HepG2 (cell line): ENCODE measurements around the gene PRRT2. TPM values are rescaled to one million over a fixed set of nuclear protein-coding genes. Genes with fewer than 3 reads are reported as not detected.
A peak's percentile ranks its signal among the peaks of the same experiment; 100 is the strongest.

ENCODE experiments used
- ATAC-seq: fragments of 200-7000 bp; cut with Tn5 transposase; 3 replicates; pipeline ENCODE4 v1.9.1; 2020; ENCODE audit warnings: mild to moderate bottlenecking, moderate library complexity
- BruUV-seq: library from RNA; stranded (reverse); fragments of 400-500 nt; replicated peaks from 2 replicates; lab custom pipeline; 2021; lab: Mats Ljungman, UMichigan
- CTCF ChIA-PET: fragments of 300-600 bp; formaldehyde crosslinking; extraction: SDS; loops from one replicate; lab custom pipeline; 2021; ENCODE audit warnings: low total read pairs, inconsistent platforms, low intra/inter-chr PET ratio; lab: Yijun Ruan, JAX
- POLR2A ChIA-PET: fragments of 350-600 bp; sonication (Branson Sonifier 250); formaldehyde crosslinking; loops from one replicate; lab custom pipeline; 2020; ENCODE audit warnings: antibody characterized with exemption, inconsistent platforms; lab: Yijun Ruan, JAX
- DNase-seq: peaks from one replicate; pipeline ENCODE4 v3.0.0-alpha.2; 2015; ENCODE audit warnings: low spot score
- FAIRE-seq: peaks from 3 replicates; lab custom pipeline; 2011; peaks lifted over from hg19 to GRCh38; lab: Jason Lieb, UNC
- H2AFZ ChIP-seq: one replicate; pipeline ENCODE4 v1.6.1; 2011; ENCODE audit warnings: low read length, inconsistent platforms
- H3K27ac ChIP-seq: fragments of 300-600 bp; 3 replicates; pipeline ENCODE4 v1.8.0; 2011; ENCODE audit warnings: mixed run types, mild to moderate bottlenecking, mixed read lengths, low read length, inconsistent platforms; ENCODE audit not compliant: insufficient read depth; ENCODE audit errors: extremely low read length
- H3K27me3 ChIP-seq, 2 experiments: fragments of 200-600 bp in 1 of 2; 2 replicates in 1 of 2; 3 replicates in 1 of 2; pipeline versions ENCODE4 v1.6.0 to v1.8.0; 2011; ENCODE audit warnings: low read length in 2 of 2, mild to moderate bottlenecking in 2 of 2, moderate library complexity in 2 of 2, inconsistent platforms in 1 of 2; ENCODE audit not compliant: insufficient read depth in 2 of 2, control insufficient read depth in 1 of 2
- H3K36me3 ChIP-seq, 2 experiments: fragments of 200-600 bp in 1 of 2; replicated peaks in 1 of 2; 2 replicates in 1 of 2; 3 replicates in 1 of 2; pipeline versions ENCODE4 v1.5.1 to v1.8.0; 2011; ENCODE audit warnings: low read length in 2 of 2, inconsistent platforms in 1 of 2; ENCODE audit not compliant: insufficient read depth in 2 of 2, control insufficient read depth in 1 of 2
- H3K4me1 ChIP-seq: 2 replicates; pipeline ENCODE4 v1.5.1; 2012; ENCODE audit warnings: low read length, inconsistent platforms; ENCODE audit not compliant: insufficient read depth
- H3K4me2 ChIP-seq: 2 replicates; pipeline ENCODE4 v1.6.0; 2011; ENCODE audit warnings: low read depth, low read length, inconsistent platforms
- H3K4me3 ChIP-seq, 3 experiments: fragments of 200-600 bp in 1 of 3; sonication (generic), shearing (Covaris generic) in 1 of 3; replicated peaks in 1 of 3; 2 replicates each; pipeline ENCODE4 v1.5.1; 2011 to 2016; ENCODE audit warnings: low read length in 3 of 3, inconsistent platforms in 2 of 3, low read depth in 2 of 3, mild to moderate bottlenecking in 2 of 3, control low read depth in 1 of 3, mixed read lengths in 1 of 3; ENCODE audit not compliant: insufficient read depth in 1 of 3
- H3K79me2 ChIP-seq: one replicate; pipeline ENCODE4 v1.6.1; 2011; ENCODE audit warnings: low read length, inconsistent platforms; ENCODE audit not compliant: insufficient read depth
- H3K9ac ChIP-seq: 2 replicates; pipeline ENCODE4 v1.6.0; 2011; ENCODE audit warnings: mild to moderate bottlenecking, low read depth, low read length, inconsistent platforms; ENCODE audit not compliant: insufficient read depth
- H3K9me3 ChIP-seq: 2 replicates; pipeline ENCODE4 v1.5.1; 2012; ENCODE audit warnings: mild to moderate bottlenecking, low read length
- H4K20me1 ChIP-seq: 2 replicates; pipeline ENCODE4 v1.6.0; 2011; ENCODE audit warnings: inconsistent platforms, mild to moderate bottlenecking, low read length, moderate library complexity; ENCODE audit not compliant: insufficient read depth
- CBX1 ChIP-seq: IDR thresholded peaks from one replicate; pipeline ENCODE4 v1.6.1; 2016; ENCODE audit warnings: antibody characterized with exemption, low read depth
- FOXC1 ChIP-seq: sonication (generic); formaldehyde crosslinking; IDR thresholded peaks from 2 replicates; pipeline ENCODE4 v1.8.0; 2022; ENCODE audit warnings: mild to moderate bottlenecking, missing genetic modification reagents, borderline replicate concordance
- ISL2 ChIP-seq: sonication (generic); formaldehyde crosslinking; IDR thresholded peaks from 2 replicates; pipeline ENCODE4 v1.5.0; 2020; ENCODE audit warnings: missing genetic modification reagents
- KLF13 ChIP-seq: sonication (generic); formaldehyde crosslinking; IDR thresholded peaks from 2 replicates; pipeline ENCODE4 v1.4.0; 2020; ENCODE audit warnings: mild to moderate bottlenecking, missing genetic modification reagents
- RORA ChIP-seq: sonication (generic); formaldehyde crosslinking; IDR thresholded peaks from 2 replicates; pipeline ENCODE4 v1.5.0; 2020; ENCODE audit warnings: mild to moderate bottlenecking, missing genetic modification reagents, moderate library complexity
- TSC22D2 ChIP-seq: sonication (generic); formaldehyde crosslinking; IDR thresholded peaks from 2 replicates; pipeline ENCODE4 v1.5.1; 2020; ENCODE audit warnings: missing genetic modification reagents, mild to moderate bottlenecking, borderline replicate concordance
- XRCC5 ChIP-seq: fragments of 200-400 bp; formaldehyde crosslinking; optimal IDR thresholded peaks from 2 replicates; pipeline ENCODE3; 2017; ENCODE audit warnings: mild to moderate bottlenecking, low read length
- ZNF224 ChIP-seq: sonication (generic); formaldehyde crosslinking; IDR thresholded peaks from 2 replicates; pipeline ENCODE4 v1.5.0; 2020; ENCODE audit warnings: mild to moderate bottlenecking, missing genetic modification reagents
- ZNF263 ChIP-seq: sonication (generic); formaldehyde crosslinking; IDR thresholded peaks from 2 replicates; pipeline ENCODE4 v1.4.0; 2020; ENCODE audit warnings: missing genetic modification reagents
- ZNF326 ChIP-seq: sonication (generic); formaldehyde crosslinking; IDR thresholded peaks from 2 replicates; pipeline ENCODE4 v1.4.0; 2020; ENCODE audit warnings: missing genetic modification reagents, borderline replicate concordance
- ZNF331 ChIP-seq: sonication (generic); formaldehyde crosslinking; IDR thresholded peaks from 2 replicates; pipeline ENCODE4 v1.4.0; 2020; ENCODE audit warnings: missing genetic modification reagents
- ZNF547 ChIP-seq: sonication (generic); formaldehyde crosslinking; IDR thresholded peaks from 2 replicates; pipeline ENCODE4 v1.5.1; 2020; ENCODE audit warnings: mild to moderate bottlenecking, missing genetic modification reagents
- ZNF605 ChIP-seq: sonication (generic); formaldehyde crosslinking; IDR thresholded peaks from 2 replicates; pipeline ENCODE4 v1.8.0; 2022; ENCODE audit warnings: mild to moderate bottlenecking, missing genetic modification reagents
- ZNF788 ChIP-seq: sonication (generic); formaldehyde crosslinking; IDR thresholded peaks from 2 replicates; pipeline ENCODE4 v1.5.0; 2020; ENCODE audit warnings: mild to moderate bottlenecking, missing genetic modification reagents, borderline replicate concordance
- WGBS: methylation state at CpG from one replicate; pipeline ENCODE4 v1.1.6; 2017; ENCODE audit warnings: low lambda C conversion rate; 5-methylcytosine and 5-hydroxymethylcytosine counted together
- in situ Hi-C: cut with HindIII; loops from 2 replicates; pipeline ENCODE4 v1.10.0; 2017; ENCODE audit warnings: low pct_unique_long_range_greater_than_20kb; ENCODE audit not compliant: extremely low pct_ligation_motif_present
- intact Hi-C: fragments of 100-400 bp; cut with micrococcal nuclease; formaldehyde crosslinking; loops from one replicate; pipeline ENCODE4 v1.10.0; 2022; ENCODE audit not compliant: unreplicated experiment
- polyA plus RNA-seq, 8 experiments: library from polyadenylated mRNA; depleted of rRNA in 3 of 8; stranded (reverse) in 7 of 8; unstranded in 1 of 8; fragments of >200 nt; fragmentation: Illumina TruSeq in 4 of 8; extraction: Trizol in 4 of 8; gene quantifications; 2 replicates each; pipeline versions ENCODE4 v1.2.1 to v1.2.3, GENCODE V29; 2011 to 2016; ENCODE audit warnings: low read depth in 4 of 8, missing spikeins in 1 of 8, mixed read lengths in 1 of 8; ENCODE audit not compliant: insufficient read depth in 1 of 8
- total RNA-seq, 5 experiments: library from RNA; depleted of rRNA; stranded (reverse); fragments of >200 nt; fragmentation: Illumina TruSeq; extraction: Trizol; gene quantifications; 2 replicates each; pipeline ENCODE4 v1.2.3, GENCODE V29; 2016; ENCODE audit warnings: low read depth in 1 of 5
- TF ChIP-seq, protein P1 (sequence below): IDR thresholded peaks from 2 replicates; pipeline ENCODE4 v1.6.1; 2016; ENCODE audit warnings: mild to moderate bottlenecking, missing biosample characterization, missing genetic modification reagents
- TF ChIP-seq, protein P2 (sequence below): IDR thresholded peaks from 2 replicates; pipeline ENCODE4 v1.6.1; 2012; ENCODE audit warnings: low read depth, low read length, improper control_type of control experiment
- TF ChIP-seq, protein P3 (sequence below): IDR thresholded peaks from 2 replicates; pipeline ENCODE4 v1.6.1; 2016; ENCODE audit warnings: low read depth, control low read depth
- TF ChIP-seq, protein P4 (sequence below): sonication (generic); formaldehyde crosslinking; conservative IDR thresholded peaks from 2 replicates; pipeline ENCODE4 v1.8.0; 2022; ENCODE audit warnings: low read depth, missing genetic modification reagents

PRRT2 gene
- total and polyA plus RNA-seq, 2 of the 13 experiments (the other 11 are each of a cell fraction or from before 2014, with no cell fraction given) = 0.51 to 1.1 TPM

DNA sequence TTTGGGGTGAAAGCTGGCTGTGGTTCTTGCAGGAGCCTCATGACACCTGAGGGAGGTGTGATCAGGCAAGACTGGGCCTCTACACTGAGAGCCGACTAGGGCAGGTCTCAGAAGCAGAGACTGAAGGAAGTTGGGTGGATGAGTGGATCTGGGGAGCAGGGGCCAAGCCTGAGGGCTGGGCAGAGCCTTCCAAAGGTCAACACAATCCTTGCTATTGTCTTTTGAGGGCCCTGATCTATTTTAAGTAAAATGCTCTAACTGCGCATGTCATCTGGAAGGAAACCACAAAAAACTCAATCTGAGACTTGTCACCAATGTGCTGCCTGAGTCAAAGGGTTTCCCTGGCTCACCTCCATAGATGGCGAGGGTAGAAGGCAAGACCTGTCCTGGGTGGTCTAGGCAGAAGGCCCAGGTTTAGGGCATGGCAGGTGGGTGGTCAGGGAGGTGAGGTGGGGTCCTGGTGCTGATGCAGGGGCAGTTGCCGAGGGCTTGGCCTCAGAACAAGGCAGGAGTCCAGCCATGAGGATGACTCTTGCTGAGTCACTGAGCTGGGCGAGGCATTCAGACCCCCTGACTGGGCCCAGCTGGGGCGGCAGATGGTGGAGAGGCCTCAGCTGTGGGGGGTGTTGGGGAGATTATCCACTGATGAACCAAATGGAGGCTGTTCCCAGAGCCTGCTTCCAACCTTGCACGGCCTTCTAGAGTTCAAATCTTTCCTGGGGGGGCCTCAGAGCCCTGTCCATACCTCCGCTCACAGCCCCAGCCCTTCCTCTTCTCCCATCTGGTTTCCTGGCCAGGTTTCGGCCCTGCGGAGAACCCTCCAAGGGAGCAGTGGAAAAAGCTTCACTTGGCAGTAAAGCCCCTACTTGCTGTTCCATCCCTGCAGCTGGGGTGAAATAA, 13.4 kb downstream of the PRRT2 start (continued):
- TF ChIP-seq, protein P1, sequence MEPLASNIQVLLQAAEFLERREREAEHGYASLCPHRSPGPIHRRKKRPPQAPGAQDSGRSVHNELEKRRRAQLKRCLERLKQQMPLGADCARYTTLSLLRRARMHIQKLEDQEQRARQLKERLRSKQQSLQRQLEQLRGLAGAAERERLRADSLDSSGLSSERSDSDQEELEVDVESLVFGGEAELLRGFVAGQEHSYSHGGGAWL (CRISPR knock-in tag) = 0 out of 2 replicates have a peak, but pooled peaks have one; percentile 53
- TF ChIP-seq ZNF224 = no peak
- TF ChIP-seq FOXC1 (CRISPR knock-in tag) = no peak
- no peak for TF ChIP-seq TSC22D2
- TF ChIP-seq, protein P2, sequence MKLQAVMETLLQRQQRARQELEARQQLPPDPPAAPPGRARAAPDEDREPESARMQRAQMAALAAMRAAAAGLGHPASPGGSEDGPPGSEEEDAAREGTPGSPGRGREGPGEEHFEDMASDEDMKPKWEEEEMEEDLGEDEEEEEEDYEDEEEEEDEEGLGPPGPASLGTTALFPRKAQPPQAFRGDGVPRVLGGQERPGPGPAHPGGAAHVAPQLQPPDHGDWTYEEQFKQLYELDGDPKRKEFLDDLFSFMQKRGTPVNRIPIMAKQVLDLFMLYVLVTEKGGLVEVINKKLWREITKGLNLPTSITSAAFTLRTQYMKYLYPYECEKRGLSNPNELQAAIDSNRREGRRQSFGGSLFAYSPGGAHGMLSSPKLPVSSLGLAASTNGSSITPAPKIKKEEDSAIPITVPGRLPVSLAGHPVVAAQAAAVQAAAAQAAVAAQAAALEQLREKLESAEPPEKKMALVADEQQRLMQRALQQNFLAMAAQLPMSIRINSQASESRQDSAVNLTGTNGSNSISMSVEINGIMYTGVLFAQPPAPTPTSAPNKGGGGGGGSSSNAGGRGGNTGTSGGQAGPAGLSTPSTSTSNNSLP = no peak
- no peak for TF ChIP-seq KLF13 (CRISPR knock-in tag)
- TF ChIP-seq, protein P3, sequence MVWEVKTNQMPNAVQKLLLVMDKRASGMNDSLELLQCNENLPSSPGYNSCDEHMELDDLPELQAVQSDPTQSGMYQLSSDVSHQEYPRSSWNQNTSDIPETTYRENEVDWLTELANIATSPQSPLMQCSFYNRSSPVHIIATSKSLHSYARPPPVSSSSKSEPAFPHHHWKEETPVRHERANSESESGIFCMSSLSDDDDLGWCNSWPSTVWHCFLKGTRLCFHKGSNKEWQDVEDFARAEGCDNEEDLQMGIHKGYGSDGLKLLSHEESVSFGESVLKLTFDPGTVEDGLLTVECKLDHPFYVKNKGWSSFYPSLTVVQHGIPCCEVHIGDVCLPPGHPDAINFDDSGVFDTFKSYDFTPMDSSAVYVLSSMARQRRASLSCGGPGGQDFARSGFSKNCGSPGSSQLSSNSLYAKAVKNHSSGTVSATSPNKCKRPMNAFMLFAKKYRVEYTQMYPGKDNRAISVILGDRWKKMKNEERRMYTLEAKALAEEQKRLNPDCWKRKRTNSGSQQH (CRISPR knock-in tag) = 0 out of 2 replicates have a peak, but pooled peaks have one; percentile 9

DNA sequence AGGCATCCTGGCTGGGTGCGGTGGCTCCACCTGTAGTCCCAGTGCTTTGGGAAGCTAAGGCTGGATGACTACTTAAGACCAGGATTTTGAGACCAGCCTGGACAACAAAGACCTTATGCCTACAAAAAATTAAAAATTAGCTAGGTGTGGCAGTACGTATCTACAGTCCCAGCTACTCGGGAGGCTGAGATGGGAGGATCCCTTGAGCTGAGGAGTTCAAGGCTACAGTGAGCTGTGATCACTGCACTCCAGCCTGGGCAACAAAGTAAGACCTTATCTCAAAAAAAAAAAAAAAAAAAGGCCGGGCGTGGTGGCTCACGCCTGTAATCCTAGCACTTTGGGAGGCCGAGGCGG, 14.3 kb downstream of the PRRT2 start:
- Histone ChIP-seq H3K4me2 (peak overlapping the region; percentile 38), H3K4me3 (no peak overlapping the region), H3K9me3 (no peaks in the 10 kb centered on the region), H2AFZ (no peak overlapping the region), H3K9ac (peak overlapping the region; percentile 6; the same call in 1 of the 2 replicates), H3K27me3 (no peaks in the 10 kb centered on the region), H3K36me3 (no peaks in the 10 kb centered on the region), H3K79me2 (peaks cover 7% of the 10 kb centered on the region), H3K4me1 (peaks cover 93% of the 10 kb centered on the region), H4K20me1 (no peaks in the 10 kb centered on the region), H3K27ac (peak overlapping the region; percentile 16)
- intact Hi-C loops (loop anchor here (5.0 kb wide), 1 partner anchor 36 kb away; the partner anchor contains the start of gene CDIPT), in situ Hi-C loops (no loop called here)
- DNase-seq (no peak), FAIRE-seq (peak; percentile 26), ATAC-seq (peak; percentile 1; the same call in 2 of the 3 replicates)
- CTCF ChIA-PET = no interaction called here
- WGBS = 22% methylated on average over 8 of the region's 8 CpGs
- POLR2A ChIA-PET = interaction anchor here (0.7 to 6.6 kb wide), 14 partner anchors 7 to 152 kb away, joined by 3 to 145 read pairs (median 4); partner anchors contain the start of genes CDIPT, MAZ, MVP and PAGR1
- no TSS peak for BruUV-seq
- TF ChIP-seq RORA (no peak), ZNF263 (CRISPR knock-in tag) (peak; percentile 40; the same call in 1 of the 2 replicates), CBX1 (peak; percentile 40), ZNF326 (CRISPR knock-in tag) (no peak), XRCC5 (peak; percentile 5), ZNF605 (CRISPR knock-in tag) (0 out of 2 replicates have a peak, but pooled peaks have one; percentile 18), ZNF547 (0 out of 2 replicates have a peak, but pooled peaks have one; percentile 12), ZNF788 (CRISPR knock-in tag) (0 out of 2 replicates have a peak, but pooled peaks have one; percentile 36), ZNF331 (CRISPR knock-in tag) (no peak), ISL2 (no peak)
- TF ChIP-seq, protein P4, sequence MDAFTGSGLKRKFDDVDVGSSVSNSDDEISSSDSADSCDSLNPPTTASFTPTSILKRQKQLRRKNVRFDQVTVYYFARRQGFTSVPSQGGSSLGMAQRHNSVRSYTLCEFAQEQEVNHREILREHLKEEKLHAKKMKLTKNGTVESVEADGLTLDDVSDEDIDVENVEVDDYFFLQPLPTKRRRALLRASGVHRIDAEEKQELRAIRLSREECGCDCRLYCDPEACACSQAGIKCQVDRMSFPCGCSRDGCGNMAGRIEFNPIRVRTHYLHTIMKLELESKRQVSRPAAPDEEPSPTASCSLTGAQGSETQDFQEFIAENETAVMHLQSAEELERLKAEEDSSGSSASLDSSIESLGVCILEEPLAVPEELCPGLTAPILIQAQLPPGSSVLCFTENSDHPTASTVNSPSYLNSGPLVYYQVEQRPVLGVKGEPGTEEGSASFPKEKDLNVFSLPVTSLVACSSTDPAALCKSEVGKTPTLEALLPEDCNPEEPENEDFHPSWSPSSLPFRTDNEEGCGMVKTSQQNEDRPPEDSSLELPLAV (CRISPR knock-in tag) = no peak
